HG03097 (cell line): ENCODE results near the gene ICAM2.
"Not testable (repeated sequence)": the region's sequence is repeated elsewhere in the genome, so short reads cannot be mapped to it uniquely, and the experiment has no call there.

Experiments
- ATAC-seq: cut with Tn5 transposase; IDR thresholded peaks from one replicate; pipeline ENCODE4 v1.9.1; 2021; ENCODE audit not compliant: unreplicated experiment, low FRiP score

ICAM2 gene

GRCh38 chr17:63998050-63998720 lies 22.2 kb downstream of the ICAM2 start, which contains the start of gene PRR29:
Gene PRR29 (plus strand): TSS chr17:63998351. CDS start chr17:63998365, 14 bp downstream.
- no peak for ATAC-seq

- ATAC-seq = no peak
These were observed 22.9 kb downstream of the ICAM2 start for GRCh38 chr17:63997341-63998048.

GRCh38 chr17:63996430-63997182 lies 23.8 kb downstream of the ICAM2 start:
- ATAC-seq = no peak

- no peak for ATAC-seq
These were observed 24.8 kb downstream of the ICAM2 start for GRCh38 chr17:63995626-63996025.

- ATAC-seq = no peak
These were observed 27.0 kb downstream of the ICAM2 start for GRCh38 chr17:63993368-63993985.

- ATAC-seq = no peak
These were observed 28.8 kb downstream of the ICAM2 start for GRCh38 chr17:63991611-63992010.

GRCh38 chr17:63989622-63990345 lies 30.6 kb downstream of the ICAM2 start:
- no peak for ATAC-seq

- no peak for ATAC-seq
These were observed 31.5 kb downstream of the ICAM2 start for GRCh38 chr17:63988741-63989621.

GRCh38 chr17:63988127-63988478 lies 32.3 kb downstream of the ICAM2 start:
- ATAC-seq = no peak

GRCh38 chr17:63987221-63988126 lies 33.0 kb downstream of the ICAM2 start:
- ATAC-seq = no peak

GRCh38 chr17:63986821-63987220 lies 33.6 kb downstream of the ICAM2 start:
- ATAC-seq = no peak

GRCh38 chr17:63985387-63986140 lies 34.9 kb downstream of the ICAM2 start:
- ATAC-seq = no peak

- ATAC-seq = no peak
These were observed 35.6 kb downstream of the ICAM2 start for GRCh38 chr17:63984651-63985386.

GRCh38 chr17:63984236-63984635 lies 36.2 kb downstream of the ICAM2 start:
- no peak for ATAC-seq

GRCh38 chr17:63983320-63983719 lies 37.1 kb downstream of the ICAM2 start:
- no peak for ATAC-seq

GRCh38 chr17:63982641-63983040 lies 37.8 kb downstream of the ICAM2 start:
- ATAC-seq = not testable (repeated sequence)
